GM21367 (cell line): ENCODE measurements around the gene TENT5C.

Experiments
- ATAC-seq: cut with Tn5 transposase; IDR thresholded peaks from one replicate; pipeline ENCODE4 v1.9.1; 2021; ENCODE audit not compliant: unreplicated experiment

The TENT5C gene

DNA sequence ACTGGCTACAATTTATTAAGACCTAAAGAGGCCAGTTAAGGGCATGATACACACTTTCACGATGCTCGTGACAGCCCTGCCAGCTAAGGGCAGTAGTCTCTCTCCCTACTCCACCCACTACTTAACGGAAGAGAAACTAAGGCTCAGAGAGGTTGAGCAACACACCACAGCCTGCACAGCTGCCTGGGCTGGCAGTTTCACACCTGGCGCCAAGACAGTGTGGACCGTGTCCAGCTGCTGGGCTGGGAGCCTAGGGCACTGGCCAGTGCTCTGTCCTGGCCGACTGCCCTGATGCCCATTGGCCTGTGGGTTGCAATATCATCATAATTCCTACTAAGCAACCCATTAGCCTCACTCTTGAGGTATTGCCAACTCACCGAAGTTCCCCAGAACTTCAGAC is 27.6 kb downstream of the TENT5C start:
- ATAC-seq = no peak

DNA sequence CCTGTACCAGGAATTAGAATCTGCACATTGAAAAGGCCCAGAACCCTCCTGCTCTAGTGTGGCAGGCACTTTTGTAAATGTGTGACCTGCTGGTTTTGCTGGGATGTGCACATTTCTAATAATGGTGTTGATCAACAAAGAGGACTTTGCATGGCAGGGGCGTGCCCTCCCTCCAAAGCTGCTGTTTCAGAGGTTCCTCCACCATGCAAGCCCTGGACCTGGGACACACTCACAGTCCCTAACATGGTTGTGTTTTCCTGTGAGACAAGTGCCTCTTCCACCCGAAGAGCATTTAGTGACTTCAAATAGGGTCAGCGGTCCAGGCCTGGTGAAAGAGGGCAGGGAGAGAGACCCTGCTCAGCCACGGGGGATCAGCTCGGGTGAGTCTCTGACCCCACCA is 28.1 kb downstream of the TENT5C start:
- ATAC-seq = no peak

DNA sequence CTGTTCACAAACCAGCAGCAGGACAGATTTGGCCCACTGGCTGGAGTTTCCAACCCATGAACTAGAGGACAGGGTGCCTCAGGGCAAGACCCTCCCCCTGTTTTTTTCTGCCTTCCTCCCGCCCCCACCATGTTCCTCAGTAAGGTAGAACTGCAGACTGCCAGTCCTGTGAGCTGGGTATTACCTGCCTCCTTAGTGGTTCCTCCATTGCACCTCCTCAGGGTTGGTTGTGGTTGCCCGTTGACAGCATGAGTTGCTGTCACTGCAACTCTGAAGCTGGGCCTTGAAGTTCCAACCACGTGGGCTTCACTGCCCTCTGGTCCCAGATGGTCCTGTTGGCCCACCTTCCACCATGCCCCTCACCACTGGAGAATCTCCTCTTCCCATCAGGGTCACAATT is 28.8 kb downstream of the TENT5C start:
- ATAC-seq = no peak

DNA sequence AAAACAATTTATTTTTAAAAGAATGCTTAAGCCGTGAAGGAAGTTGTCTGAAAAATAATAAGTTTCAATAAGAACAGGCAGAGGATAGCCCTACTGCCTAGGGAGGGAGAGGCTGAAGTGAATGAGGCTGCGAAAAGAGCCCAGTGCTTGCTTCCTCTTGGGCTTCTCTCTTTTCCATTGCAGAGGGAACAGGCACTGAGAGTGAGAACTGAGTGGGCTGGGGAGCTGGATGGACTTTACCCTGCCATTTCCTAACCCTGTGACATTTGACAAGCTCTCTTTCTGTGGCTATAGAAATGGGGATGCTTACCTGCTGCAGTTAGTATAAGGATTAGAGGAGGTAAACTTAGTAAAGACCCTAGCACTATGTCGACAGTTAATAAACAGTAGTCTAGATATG is 30.0 kb downstream of the TENT5C start:
- ATAC-seq = no peak

GRCh38 chr1:117636637-117637425 is 31.0 kb downstream of the TENT5C start:
- no peak for ATAC-seq

DNA sequence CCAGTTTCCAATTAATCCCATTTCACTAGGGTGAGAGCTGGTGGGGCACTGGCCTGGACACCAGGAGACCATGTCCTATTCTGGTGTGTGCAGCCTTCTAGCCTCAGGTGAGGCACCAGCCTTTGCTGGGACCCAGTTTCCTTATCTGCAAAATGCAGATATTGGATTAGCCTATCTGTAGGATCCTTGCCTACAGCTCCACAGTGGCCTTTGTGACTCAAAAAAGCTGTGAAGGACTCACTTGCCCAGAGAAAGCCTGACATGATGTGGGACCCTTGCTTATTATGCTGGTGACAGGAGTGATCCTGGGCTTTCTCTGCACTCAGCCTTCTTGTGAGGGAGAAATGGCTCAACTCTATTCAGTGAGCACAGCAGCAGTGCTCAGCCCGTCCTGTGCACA is 32.3 kb downstream of the TENT5C start:
- ATAC-seq = no peak

GRCh38 chr1:117638759-117639158 is 32.9 kb downstream of the TENT5C start:
- ATAC-seq = no peak

DNA sequence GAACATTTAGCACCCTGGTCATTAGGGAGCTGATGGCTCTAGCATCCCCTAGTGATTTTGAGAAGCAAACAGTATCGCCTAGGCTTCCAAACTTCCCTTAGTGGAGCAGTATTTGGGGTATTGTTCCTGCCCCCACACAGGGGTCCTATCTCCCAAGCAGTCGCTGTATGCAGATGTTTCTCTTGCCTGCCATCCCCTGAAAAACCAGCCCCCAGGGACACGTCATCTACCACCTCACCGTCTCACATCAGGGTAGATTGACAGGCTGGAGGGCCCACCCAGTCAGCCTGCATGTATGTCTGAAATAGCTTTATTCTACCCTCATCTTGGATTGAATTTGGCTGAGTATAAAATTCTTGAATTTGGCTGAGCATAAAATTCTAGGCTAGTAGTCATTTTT is 33.9 kb downstream of the TENT5C start:
- ATAC-seq = no peak

DNA sequence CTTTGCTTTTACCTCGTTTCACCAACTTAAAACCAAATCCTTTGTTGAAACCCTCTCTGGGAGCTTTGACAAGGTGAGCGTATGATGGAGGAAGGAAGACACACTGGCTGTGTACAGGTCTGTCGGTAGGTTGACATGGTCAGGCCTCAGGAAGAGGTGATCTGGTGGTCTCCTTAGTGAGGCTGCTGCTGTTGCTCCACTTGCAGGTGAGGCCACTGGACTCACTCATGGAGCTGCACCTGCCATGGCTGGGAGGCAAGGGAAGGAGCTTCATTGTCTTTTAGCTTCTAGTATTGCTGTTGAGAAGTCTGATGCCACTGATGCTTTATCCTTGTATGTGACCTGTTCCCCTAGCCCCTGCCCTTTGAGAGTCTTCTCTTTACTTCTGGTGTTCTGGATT is 35.7 kb downstream of the TENT5C start:
- no peak for ATAC-seq

GRCh38 chr1:117642963-117643362 is 37.1 kb downstream of the TENT5C start:
- no peak for ATAC-seq

DNA sequence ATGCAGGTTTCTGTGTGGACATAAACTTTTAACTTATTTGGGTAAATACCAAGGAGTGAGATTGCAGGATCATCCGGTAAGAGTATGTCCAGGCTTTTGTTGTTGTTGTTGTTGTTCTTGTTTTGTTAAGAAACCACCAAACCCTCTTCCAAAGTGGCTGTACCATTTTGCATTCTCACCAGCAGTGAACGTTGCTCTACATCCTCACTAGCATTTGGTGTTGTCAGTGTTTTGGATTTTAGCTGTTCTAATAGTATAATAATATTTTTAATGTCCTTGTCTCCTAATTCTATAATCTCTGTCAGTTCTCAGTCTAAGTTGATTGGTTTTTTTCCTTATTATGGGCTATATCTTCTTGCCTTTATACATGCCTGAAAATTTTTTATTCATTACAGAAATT is 37.8 kb downstream of the TENT5C start:
- ATAC-seq = no peak

- peak; percentile 66 for ATAC-seq
Measured at GRCh38 chr1:117644696-117645311, 39.0 kb downstream of the TENT5C start.

DNA sequence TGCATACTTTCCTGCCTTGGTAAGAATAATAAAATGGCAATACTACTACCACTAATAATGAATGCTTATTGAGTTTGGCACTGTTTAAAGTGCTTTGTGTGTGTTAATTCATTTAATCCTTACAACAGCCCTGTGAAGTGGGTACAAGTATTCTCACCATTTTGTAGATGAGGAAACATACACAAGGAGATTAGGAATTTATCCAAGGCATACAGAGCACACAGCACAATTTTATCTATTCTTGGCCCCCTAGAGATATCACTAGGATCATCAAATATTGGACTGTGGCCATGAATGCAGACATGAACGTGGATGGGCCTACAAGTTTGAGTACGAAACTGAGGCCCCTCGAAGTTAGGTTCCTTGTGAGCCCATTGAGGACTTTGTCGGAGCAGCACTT is 39.5 kb downstream of the TENT5C start:
- ATAC-seq = no peak

DNA sequence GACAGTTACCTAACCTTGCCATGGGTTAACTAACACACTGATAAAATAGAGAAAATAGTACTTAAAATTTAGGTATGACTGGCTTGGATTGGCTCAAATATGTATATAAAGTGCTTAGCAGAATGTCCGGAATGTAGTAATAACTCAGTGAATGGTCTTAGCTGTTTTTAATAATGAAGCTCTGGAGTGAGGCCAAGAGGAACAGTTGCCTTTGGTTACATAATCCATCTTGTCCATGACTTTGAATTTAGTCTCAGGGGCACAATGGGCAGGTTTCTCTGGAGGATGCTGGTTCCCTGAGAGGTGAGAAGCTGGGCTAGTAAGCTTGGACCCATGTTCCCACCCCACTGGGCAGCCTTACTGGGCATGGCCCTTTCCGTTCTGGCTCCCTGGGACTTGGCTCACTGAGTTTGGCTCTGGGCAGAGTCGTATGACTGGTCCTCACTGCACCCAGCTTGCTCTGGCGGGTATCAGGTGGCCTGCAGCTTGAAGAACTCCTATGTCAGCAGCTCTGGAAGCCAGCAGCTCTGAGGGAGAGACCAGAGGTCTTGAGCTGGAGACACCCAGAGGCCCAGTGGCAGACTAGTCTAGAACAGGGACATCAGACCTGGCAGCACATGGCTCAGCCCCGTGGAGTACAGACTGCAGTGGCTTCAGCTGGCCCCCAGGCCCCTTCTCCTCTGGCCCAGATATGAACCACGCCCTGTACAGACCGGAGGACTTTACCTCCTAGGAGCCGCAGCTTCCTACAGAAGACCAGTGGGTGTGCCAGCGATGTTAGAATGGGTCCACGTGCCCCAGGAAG is 40.4 kb downstream of the TENT5C start:
- no peak for ATAC-seq

DNA sequence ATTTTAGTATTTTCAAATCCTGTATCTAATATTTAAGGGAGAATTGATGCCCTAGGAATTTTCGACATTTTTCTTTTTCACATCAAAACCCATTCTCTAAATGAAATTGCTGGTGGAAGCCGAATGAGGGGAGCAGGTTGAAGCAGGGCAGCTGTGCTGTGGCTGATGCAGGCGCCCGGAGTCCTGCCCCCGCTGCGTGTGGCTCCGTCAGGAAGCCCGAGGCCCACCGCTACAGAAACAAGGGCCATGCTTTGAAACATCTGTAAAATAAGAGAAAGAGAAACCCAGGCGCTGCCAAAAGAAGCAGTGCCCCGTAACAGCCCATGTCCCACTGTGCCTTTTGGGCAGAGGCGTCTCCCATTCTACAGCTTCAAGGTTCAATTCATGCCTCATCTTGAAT is 41.1 kb downstream of the TENT5C start:
- no peak for ATAC-seq

DNA sequence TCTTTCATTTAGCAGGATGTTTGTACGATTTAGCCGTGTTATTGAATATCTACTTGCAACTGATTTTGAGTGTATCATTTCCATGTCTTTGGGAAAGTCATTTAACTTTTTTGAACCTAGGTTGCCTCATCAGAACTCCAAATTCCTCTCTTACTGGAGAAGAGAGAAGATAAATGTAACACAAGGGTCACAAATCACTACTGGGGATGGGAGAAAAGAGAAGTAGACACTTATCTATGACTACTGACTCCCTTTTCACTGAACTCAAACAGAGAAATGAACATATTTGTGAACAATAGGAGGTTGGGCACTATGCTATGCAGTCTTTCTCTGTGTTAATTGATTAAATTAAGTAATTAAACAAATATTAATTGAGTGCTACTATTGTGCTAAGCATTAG is 42.2 kb downstream of the TENT5C start:
- ATAC-seq = no peak

DNA sequence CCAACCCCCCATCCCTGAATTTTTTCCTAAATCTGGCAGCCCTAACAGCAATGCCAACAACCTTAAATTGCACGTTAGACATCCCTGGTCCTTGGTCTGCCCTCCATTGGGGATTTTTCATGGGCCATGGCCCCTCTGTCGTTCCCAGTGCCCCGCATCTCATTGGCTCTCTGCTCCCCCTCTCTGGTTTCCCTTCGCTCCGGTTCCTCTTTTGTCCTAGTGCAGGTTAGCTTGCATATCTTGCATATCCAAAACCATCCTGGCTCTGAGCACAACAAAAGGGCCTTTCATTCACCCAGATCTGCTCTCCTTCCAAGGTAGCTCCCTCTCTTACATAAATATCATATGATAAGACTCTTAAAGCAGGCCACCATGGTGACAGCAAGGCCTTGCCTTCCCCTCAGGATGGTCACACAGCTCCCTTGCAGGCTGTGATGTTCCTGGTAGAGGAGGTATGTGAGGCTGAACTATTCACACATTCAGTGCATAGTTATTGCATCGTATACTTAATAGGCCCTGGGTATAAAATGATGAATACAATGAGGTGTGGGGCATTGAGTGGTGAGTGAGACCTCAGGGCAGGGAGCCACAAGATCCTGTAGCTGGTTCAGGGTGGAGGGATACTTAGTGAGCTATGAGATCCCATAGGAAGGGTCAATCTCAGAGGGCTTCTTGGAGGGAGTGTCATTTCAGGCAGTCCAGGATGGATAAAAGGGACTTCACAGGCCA is 45.2 kb downstream of the TENT5C start:
- no peak for ATAC-seq

DNA sequence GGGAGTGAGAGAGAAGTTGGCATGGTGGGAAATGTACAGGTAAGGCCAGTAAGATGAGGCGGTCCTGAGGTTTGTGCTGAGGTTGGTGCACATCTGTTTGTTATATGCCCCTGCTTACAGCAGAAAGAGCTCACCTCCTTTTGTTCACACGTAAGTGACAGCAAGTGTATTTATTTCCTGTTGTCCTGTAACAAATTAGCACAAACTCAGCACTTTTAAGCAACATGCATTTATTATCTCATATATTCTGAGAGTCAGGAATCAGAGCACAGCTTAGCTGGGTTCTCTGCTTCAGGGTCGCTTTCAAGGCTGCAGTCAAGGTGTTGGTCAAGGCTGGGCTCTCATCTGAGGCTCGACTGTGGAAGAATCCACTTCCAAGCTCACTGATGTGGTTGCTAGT is 45.8 kb downstream of the TENT5C start:
- ATAC-seq = no peak

DNA sequence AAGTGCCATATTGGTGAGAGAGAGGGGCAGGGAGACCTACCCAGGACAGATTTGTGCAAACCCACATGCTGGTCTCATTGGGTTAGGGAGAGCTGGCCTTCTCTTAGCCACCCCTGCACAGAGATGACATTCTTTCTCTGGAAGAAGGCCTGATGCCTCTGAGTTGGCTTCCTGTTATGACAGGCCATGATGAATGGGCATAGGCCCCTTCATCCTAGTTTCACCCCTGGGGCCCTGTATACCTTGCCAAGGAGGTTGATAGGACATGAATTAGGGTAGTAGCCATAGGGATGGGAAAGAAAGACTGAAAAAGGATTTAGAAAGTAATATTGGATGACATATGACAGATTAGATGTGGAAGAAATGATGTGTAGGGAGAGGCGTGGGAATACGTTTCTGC is 46.6 kb downstream of the TENT5C start:
- no peak for ATAC-seq

DNA sequence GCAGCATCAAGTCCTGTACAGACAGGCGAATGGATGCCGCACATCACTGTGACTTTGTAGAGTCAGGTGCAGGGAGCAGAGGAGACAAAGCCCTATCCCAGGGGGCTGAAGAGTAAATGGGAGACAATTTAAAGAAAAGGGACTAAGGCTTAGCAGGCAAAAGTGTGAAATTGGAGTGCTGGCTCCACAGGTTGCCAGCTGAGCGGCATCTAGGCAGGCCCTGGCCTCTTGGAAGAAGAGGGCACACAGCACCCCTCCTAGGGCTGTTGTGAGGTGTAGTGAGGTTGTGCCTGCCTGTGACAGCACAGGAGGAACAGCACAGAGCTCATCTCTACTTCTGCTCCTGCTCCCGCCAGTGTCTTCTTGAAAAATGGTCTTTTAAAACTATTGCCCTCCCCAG is 47.3 kb downstream of the TENT5C start:
- ATAC-seq = no peak

- peak; percentile 4 for ATAC-seq
Measured at GRCh38 chr1:117653732-117654492, 48.1 kb downstream of the TENT5C start.
